K562 (cell line): Measurements from ENCODE around the gene C4orf17. TPM values are rescaled to one million over a fixed set of nuclear protein-coding genes. Genes with fewer than 3 reads are reported as not detected.
A peak's percentile ranks its signal among the peaks of the same experiment; 100 is the strongest.

ENCODE experiments used
- ASH1L ChIP-seq: fragments of 450-650 bp; IDR thresholded peaks from 2 replicates; pipeline ENCODE4 v1.6.1; 2018; ENCODE audit warnings: borderline replicate concordance, mild to moderate bottlenecking, low read depth; ENCODE audit not compliant: partially characterized antibody
- BMI1 ChIP-seq: fragments of 150-350 bp; IDR thresholded peaks from 2 replicates; pipeline ENCODE4 v1.6.1; 2014; ENCODE audit warnings: low read length
- CBFB ChIP-seq: sonication (generic); formaldehyde crosslinking; IDR thresholded peaks from 2 replicates; pipeline ENCODE4 v1.4.0; 2020; ENCODE audit warnings: mild to moderate bottlenecking, missing genetic modification reagents
- GABPB1 ChIP-seq: sonication (generic); formaldehyde crosslinking; IDR thresholded peaks from 2 replicates; pipeline ENCODE4 v1.8.0; 2022; ENCODE audit warnings: mild to moderate bottlenecking, missing genetic modification reagents
- GTF2A2 ChIP-seq: IDR thresholded peaks from 2 replicates; pipeline ENCODE4 v1.6.1; 2016; ENCODE audit warnings: mild to moderate bottlenecking, missing genetic modification characterization, missing compliant biosample characterization
- HEY1 ChIP-seq: fragments of 250-450 bp; sonication (Bioruptor Pico); IDR thresholded peaks from 2 replicates; pipeline ENCODE4 v1.5.0; 2020; ENCODE audit warnings: mild to moderate bottlenecking, moderate library complexity, borderline replicate concordance
- HNRNPLL ChIP-seq: fragments of 200-400 bp; formaldehyde crosslinking; IDR thresholded peaks from 2 replicates; pipeline ENCODE4 v1.6.1; 2017; ENCODE audit warnings: low read length, low read depth, mild to moderate bottlenecking; ENCODE audit not compliant: poor library complexity, severe bottlenecking
- HOXB6 ChIP-seq: fragments of 250-450 bp; sonication (Bioruptor Pico); IDR thresholded peaks from 2 replicates; pipeline ENCODE4 v1.5.1; 2022; ENCODE audit warnings: mild to moderate bottlenecking, borderline replicate concordance
- MXI1 ChIP-seq: IDR thresholded peaks from 2 replicates; pipeline ENCODE4 v1.6.1; 2011; ENCODE audit warnings: low read depth, mild to moderate bottlenecking, improper control_type of control experiment, low read length
- MYBL2 ChIP-seq, 2 experiments: fragments of 450-650 bp in 1 of 2; sonication (generic) in 1 of 2; formaldehyde crosslinking in 1 of 2; IDR thresholded peaks; 2 replicates each; pipeline versions ENCODE4 v1.6.1 to v1.8.1; 2017 to 2022; ENCODE audit warnings: borderline replicate concordance in 1 of 2, inconsistent platforms in 1 of 2, low read depth in 1 of 2, mild to moderate bottlenecking in 1 of 2, missing genetic modification reagents in 1 of 2, moderate library complexity in 1 of 2
- MYNN ChIP-seq, 2 experiments: sonication (generic); formaldehyde crosslinking in 1 of 2; IDR thresholded peaks; 2 replicates each; pipeline versions ENCODE4 v1.5.0 to v1.6.1; 2016 to 2020; ENCODE audit warnings: antibody characterized with exemption in 1 of 2, missing genetic modification reagents in 1 of 2
- NCOA6 ChIP-seq: fragments of 450-650 bp; IDR thresholded peaks from 2 replicates; pipeline ENCODE4 v1.6.1; 2017; ENCODE audit warnings: mild to moderate bottlenecking
- POLR3G ChIP-seq: IDR thresholded peaks from 2 replicates; pipeline ENCODE4 v1.6.1; 2011; ENCODE audit not compliant: insufficient read length, insufficient replicate concordance; ENCODE audit errors: extremely low read depth
- SNIP1 ChIP-seq: fragments of 450-650 bp; IDR thresholded peaks from 2 replicates; pipeline ENCODE4 v1.7.1; 2017; ENCODE audit warnings: low read depth, mild to moderate bottlenecking
- STAG1 ChIP-seq: sonication (generic); formaldehyde crosslinking; IDR thresholded peaks from 2 replicates; pipeline ENCODE4 v1.5.0; 2020; ENCODE audit warnings: missing genetic modification reagents, borderline replicate concordance
- THAP7 ChIP-seq: fragments of 250-450 bp; sonication (Bioruptor Pico); IDR thresholded peaks from 2 replicates; pipeline ENCODE4 v1.5.0; 2021
- TOE1 ChIP-seq, 2 experiments: fragments of 450-650 bp in 1 of 2; sonication (generic) in 1 of 2; formaldehyde crosslinking in 1 of 2; IDR thresholded peaks; 2 replicates each; pipeline versions ENCODE4 v1.7.1 to v1.8.0; 2016 to 2022; ENCODE audit warnings: borderline replicate concordance in 2 of 2, mild to moderate bottlenecking in 2 of 2, antibody characterized with exemption in 1 of 2, inconsistent platforms in 1 of 2, low read depth in 1 of 2, missing genetic modification reagents in 1 of 2, moderate library complexity in 1 of 2
- ZKSCAN1 ChIP-seq: fragments of 150-350 bp; IDR thresholded peaks from 2 replicates; pipeline ENCODE4 v1.6.1; 2016; ENCODE audit warnings: low read depth, low read length
- ZMIZ1 ChIP-seq, 2 experiments: fragments of 150-350 bp in 1 of 2; IDR thresholded peaks; 2 replicates each; pipeline ENCODE4 v1.6.1; 2012 to 2016; ENCODE audit warnings: low read depth in 2 of 2, low read length in 2 of 2, mild to moderate bottlenecking in 1 of 2, moderate library complexity in 1 of 2
- ZNF197 ChIP-seq: fragments of 200-800 bp; sonication (Bioruptor generic); IDR thresholded peaks from 2 replicates; pipeline ENCODE4 v1.6.1; 2016; ENCODE audit warnings: low read depth, missing genetic modification characterization, missing compliant biosample characterization
- ZNF280A ChIP-seq: fragments of 450-650 bp; IDR thresholded peaks from 2 replicates; pipeline ENCODE4 v1.6.1; 2018; ENCODE audit warnings: mild to moderate bottlenecking, low read depth; ENCODE audit not compliant: partially characterized antibody
- polyA plus RNA-seq, 8 experiments: library from polyadenylated mRNA; depleted of rRNA in 4 of 8; stranded (reverse) in 5 of 8; unstranded in 3 of 8; fragments of >200 nt; fragmentation: Nextera tagmentation in 2 of 8; fragmentation: Illumina TruSeq in 1 of 8; extraction: Ambion mirVana in 2 of 8; extraction: Trizol in 1 of 8; gene quantifications; 2 replicates each; pipeline versions ENCODE4 v1.2.1 to v1.2.3, GENCODE V29; 2011 to 2014; ENCODE audit warnings: inconsistent platforms in 1 of 8, missing spikeins in 1 of 8
- total RNA-seq, 7 experiments: library from RNA; depleted of rRNA in 6 of 7; stranded (reverse); fragments of >200 nt in 6 of 7; fragmentation: Illumina TruSeq in 2 of 7; extraction: Trizol in 2 of 7; gene quantifications; 2 replicates each; pipeline versions ENCODE4 v1.2.1 to v1.2.3, GENCODE V29; 2011 to 2021; ENCODE audit warnings: low replicate concordance in 1 of 7

C4orf17 gene
- total and polyA plus RNA-seq, 9 of the 15 experiments (the other 6 are each of a cell fraction or from before 2014, with no cell fraction given) = not detected

GRCh38 chr4:99563310-99564186 lies 52.7 kb downstream of the C4orf17 start, which contains the start of gene TRMT10A (continued):
- no peak for TF ChIP-seq BMI1
- TF ChIP-seq GTF2A2 = no peak
- TF ChIP-seq ZNF197 (CRISPR knock-in tag) = no peak
- TF ChIP-seq TOE1 (IDR thresholded peaks at IDR 0.05; ENCODE audit: borderline replicate concordance) = no peak
- no peak for TF ChIP-seq TOE1 (CRISPR knock-in tag; IDR thresholded peaks at IDR 0.05; ENCODE audit: borderline replicate concordance, low read depth)
- peak; percentile 83 for TF ChIP-seq NCOA6
- TF ChIP-seq ZNF280A = no peak
- TF ChIP-seq STAG1 (CRISPR knock-in tag) = no peak
- TF ChIP-seq HNRNPLL = peak; percentile 100
- TF ChIP-seq ZMIZ1 (IDR thresholded peaks at IDR 0.05; ENCODE audit: low read depth in 2 of 2, low read length in 2 of 2) = peak in 1 of 2 experiments; percentile 44; a peak in 1 of 4 replicates
- no peak for TF ChIP-seq MYBL2 (IDR thresholded peaks at IDR 0.05; ENCODE audit: low read depth)
- no peak for TF ChIP-seq MYBL2 (CRISPR knock-in tag; IDR thresholded peaks at IDR 0.05; ENCODE audit: borderline replicate concordance)
- no peak for TF ChIP-seq MYNN (IDR thresholded peaks at IDR 0.05)
- TF ChIP-seq MYNN (CRISPR knock-in tag; IDR thresholded peaks at IDR 0.05) = no peak
- TF ChIP-seq CBFB (CRISPR knock-in tag) = no peak
- TF ChIP-seq ASH1L = peak; percentile 54
- TF ChIP-seq MXI1 = peak; percentile 16; the same call in 1 of the 2 replicates
- no peak for TF ChIP-seq THAP7 (CRISPR knock-in tag)
- TF ChIP-seq ZKSCAN1 = no peak
- TF ChIP-seq HOXB6 (CRISPR knock-in tag) = no peak
- TF ChIP-seq HEY1 = no peak
- no peak for TF ChIP-seq SNIP1
- peak; percentile 96 for TF ChIP-seq GABPB1 (CRISPR knock-in tag)
- TF ChIP-seq POLR3G = no peak
